GF-D8 (cell line): Measurements from ENCODE around the gene ATAD1.
"Not testable (repeated sequence)": the region's sequence is repeated elsewhere in the genome, so short reads cannot be mapped to it uniquely, and the experiment has no call there.

Experiments used
- DNase-seq: peaks from one replicate; lab custom pipeline; 2025; lab: John Stamatoyannopoulos, UW

Gene ATAD1

GRCh38 chr10:87801813-87802435 is 16.1 kb downstream of the ATAD1 start:
- not testable (repeated sequence) for DNase-seq

- DNase-seq: no peak
These were observed 18.2 kb downstream of the ATAD1 start for GRCh38 chr10:87799860-87800259.

GRCh38 chr10:87798082-87798481 is 19.9 kb downstream of the ATAD1 start:
- no peak for DNase-seq

GRCh38 chr10:87794285-87794684 is 23.7 kb downstream of the ATAD1 start:
- DNase-seq: no peak

- DNase-seq: no peak
These were observed 27.8 kb downstream of the ATAD1 start for GRCh38 chr10:87790185-87790584.

GRCh38 chr10:87786421-87786820 is 31.6 kb downstream of the ATAD1 start:
- no peak for DNase-seq

- no peak for DNase-seq
These were observed 35.3 kb downstream of the ATAD1 start for GRCh38 chr10:87782721-87783120.

GRCh38 chr10:87781545-87781944 is 36.5 kb downstream of the ATAD1 start:
- DNase-seq: no peak

GRCh38 chr10:87776328-87776727 is 41.7 kb downstream of the ATAD1 start:
- no peak for DNase-seq

GRCh38 chr10:87775766-87776165 is 42.3 kb downstream of the ATAD1 start:
- DNase-seq: no peak

- no peak for DNase-seq
These were observed 46.0 kb downstream of the ATAD1 start for GRCh38 chr10:87771871-87772500.

- no peak for DNase-seq
These were observed 50.8 kb downstream of the ATAD1 start for GRCh38 chr10:87767253-87767652.

- no peak for DNase-seq
These were observed 52.2 kb downstream of the ATAD1 start for GRCh38 chr10:87765666-87766376.

GRCh38 chr10:87764072-87764934 is 53.7 kb downstream of the ATAD1 start:
- DNase-seq: no peak

GRCh38 chr10:87763086-87763861 is 54.8 kb downstream of the ATAD1 start:
- DNase-seq: no peak

- no peak for DNase-seq
These were observed 56.1 kb downstream of the ATAD1 start for GRCh38 chr10:87761892-87762291.

GRCh38 chr10:87761153-87761552 is 56.9 kb downstream of the ATAD1 start:
- DNase-seq: no peak

- peak; percentile 64 for DNase-seq
These were observed 57.7 kb downstream of the ATAD1 start for GRCh38 chr10:87760195-87760905.

- DNase-seq: no peak
These were observed 58.5 kb downstream of the ATAD1 start for GRCh38 chr10:87759551-87759950.

- no peak for DNase-seq
These were observed 60.3 kb downstream of the ATAD1 start for GRCh38 chr10:87757685-87758084.
